ENCODE data around the gene C16orf96.
"Not testable (repeated sequence)": the region's sequence is repeated elsewhere in the genome, so short reads cannot be mapped to it uniquely, and the experiment has no call there.

C16orf96 gene

GRCh38 chr16:4566144-4566543 lies 10.0 kb downstream of the C16orf96 start:
- no peak for DNase-seq (ENCODE audit: low spot score)

DNA sequence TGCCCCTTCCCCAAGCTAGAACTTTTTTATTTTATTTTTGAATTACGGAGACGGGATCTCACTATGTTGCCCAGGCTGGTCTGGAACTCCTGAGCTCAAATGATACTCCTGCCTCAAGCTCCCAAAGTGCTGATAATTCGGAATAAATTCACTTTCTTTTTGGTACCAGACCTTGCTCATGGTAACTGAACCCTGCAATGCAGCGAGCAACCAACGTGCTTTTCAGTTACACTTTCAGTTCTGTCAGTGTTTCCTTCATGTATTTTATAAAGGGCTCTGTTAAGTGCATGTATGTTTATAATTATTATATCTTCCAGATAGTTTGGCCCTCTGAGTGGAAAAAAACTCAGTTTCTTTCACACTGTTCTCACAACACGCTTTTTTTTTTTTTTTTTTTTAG lies 13.9 kb downstream of the C16orf96 start:
- DNase-seq (ENCODE audit: low spot score), result peak; percentile 0

DNA sequence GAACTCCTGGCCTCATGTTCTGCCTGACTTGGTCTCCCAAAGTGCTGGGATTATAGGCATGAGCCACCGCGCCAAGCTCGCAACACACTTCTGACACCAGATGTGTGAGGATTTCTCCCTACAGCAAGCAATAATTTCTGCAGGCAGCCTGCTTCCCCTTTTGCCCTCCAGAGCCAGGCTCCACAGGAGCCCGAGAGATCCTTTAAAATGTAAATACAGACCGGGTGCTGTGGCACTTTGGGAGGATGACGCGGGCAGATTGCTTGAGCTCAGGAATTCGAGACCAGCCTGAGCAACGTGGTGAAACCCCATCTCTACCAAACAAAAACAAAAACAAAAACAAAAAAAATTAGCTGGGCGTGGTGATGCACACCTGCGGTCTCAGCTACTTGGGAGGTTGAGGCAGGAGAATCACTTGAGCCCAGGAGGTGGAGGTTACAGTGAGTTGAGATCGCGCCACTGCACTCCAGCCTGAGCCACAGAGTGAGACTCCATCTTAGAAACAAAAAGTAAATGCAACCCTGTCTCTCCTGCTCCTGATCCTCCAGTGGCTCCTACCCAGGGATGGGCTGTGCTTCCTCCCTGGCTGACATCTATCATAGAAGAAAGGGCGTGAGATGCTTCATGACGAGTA lies 14.7 kb downstream of the C16orf96 start:
- DNase-seq (ENCODE audit: low spot score), result no peak

GRCh38 chr16:4572715-4573114 lies 16.6 kb downstream of the C16orf96 start:
- DNase-seq (ENCODE audit: low spot score), result no peak

- DNase-seq (ENCODE audit: low spot score), result not testable (repeated sequence)
Observed at GRCh38 chr16:4573926-4574325, 17.8 kb downstream of the C16orf96 start.

GRCh38 chr16:4574919-4575705 lies 19.0 kb downstream of the C16orf96 start:
- DNase-seq (ENCODE audit: low spot score), result no peak

DNA sequence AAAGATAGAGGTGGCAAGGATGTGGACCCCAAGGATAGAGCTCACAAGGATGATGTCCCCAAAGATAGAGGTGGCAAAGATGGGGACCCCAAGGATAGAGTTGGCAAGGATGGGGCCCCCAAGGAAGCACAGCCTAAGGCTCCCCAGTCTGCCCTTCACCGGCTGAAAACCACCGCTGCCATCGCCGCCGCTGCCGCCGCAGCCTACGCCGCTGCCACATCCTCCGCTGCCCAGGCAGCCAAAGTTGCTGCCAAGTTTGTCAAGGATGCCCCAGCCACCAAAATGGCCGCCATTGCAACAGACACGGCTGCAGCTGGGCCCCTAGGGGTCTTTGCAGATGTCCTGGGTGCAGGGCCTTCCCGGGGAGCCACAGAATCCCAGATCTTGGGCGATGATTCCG lies 19.9 kb downstream of the C16orf96 start:
- DNase-seq (ENCODE audit: low spot score), result no peak

DNA sequence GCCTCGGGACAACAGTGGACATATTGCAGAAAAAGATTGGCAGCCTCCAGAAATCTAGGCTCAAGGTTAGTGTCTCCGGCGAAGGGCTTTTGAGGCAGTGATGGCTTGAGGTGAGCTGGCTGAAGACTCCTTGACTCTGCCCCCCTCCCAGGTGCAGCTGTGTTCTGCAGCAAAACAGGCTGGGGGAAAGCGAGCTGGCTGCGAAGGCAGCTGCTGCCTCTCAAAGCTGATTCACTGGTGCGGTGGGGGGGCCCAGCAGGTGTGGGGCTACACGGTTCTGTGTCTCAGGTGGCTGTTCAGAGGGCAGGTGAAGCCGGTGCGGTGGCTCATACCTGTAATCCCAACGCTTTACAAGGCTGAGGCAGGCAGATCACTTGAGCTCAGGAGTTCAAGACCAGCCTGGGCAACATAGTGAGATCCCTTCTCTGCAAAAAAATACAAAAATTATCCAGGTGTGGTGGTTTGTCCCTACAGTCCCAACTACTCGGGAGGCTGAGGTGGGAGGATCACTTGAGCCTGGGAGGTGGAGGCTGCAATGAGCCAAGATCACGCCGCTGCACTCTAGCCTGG lies 22.9 kb downstream of the C16orf96 start:
- DNase-seq (ENCODE audit: low spot score), result no peak

DNA sequence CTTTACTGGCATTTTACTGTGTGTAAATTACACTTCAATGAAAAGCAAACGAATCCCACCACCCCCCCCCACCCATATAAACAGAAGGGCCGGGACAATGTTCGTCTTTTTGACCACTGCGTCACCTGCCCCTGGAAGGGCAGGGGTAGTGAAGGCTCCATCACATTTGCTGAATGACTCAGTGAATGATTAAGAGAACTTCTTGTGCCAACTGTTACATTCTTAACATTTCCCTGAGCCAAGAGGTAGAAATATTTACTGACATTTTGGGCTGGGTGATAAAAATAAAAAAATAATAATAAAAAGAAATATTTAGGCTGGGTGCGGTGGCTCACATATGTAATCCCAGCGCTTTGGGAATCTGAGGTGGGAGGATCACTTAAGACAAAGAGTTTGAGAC lies 24.1 kb downstream of the C16orf96 start:
- no peak for DNase-seq (ENCODE audit: low spot score)

- no peak for DNase-seq (ENCODE audit: low spot score)
Observed at GRCh38 chr16:4583906-4584305, 27.8 kb downstream of the C16orf96 start.

DNA sequence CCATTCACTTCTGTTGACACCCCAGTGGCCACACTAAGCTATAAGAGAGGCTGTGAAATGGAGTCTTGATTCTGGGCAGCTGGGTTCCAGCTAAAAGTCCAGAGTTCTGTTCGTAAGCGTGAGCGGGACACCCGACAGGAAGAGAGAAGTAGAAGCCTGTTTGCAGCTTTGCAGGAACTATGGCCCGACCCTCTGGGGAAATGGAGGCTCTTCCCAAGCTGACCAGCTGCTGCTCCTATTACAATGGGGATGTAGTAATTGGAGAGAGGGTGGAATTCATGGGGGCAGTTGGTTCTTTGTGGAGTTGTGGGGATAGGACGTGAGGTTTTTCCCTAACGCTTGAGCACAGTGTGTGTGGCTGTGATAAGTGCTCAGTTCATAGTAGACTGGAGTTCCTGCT lies 30.2 kb downstream of the C16orf96 start:
- DNase-seq (ENCODE audit: low spot score), result no peak

- DNase-seq (ENCODE audit: low spot score), result no peak
Observed at GRCh38 chr16:4588386-4588785, 32.2 kb downstream of the C16orf96 start.

DNA sequence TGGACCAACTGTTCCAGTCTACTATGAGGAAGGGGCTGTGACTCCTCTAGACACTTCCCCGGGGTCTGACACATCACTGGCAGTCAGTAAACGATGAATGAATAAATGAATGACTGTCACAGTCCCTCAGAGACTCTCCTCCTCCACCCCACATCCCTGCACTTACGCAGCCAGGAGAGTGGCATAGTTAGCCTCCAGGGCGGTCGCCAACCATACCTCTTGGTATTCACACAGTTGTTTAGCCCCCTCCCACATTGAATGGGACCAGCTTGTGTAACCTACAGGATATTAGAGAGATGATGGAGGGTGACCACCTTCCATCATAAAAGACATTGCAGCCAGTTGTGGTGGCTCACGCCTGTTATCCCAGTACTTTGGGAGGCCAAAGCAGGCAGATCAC lies 32.8 kb downstream of the C16orf96 start:
- no peak for DNase-seq (ENCODE audit: low spot score)

DNA sequence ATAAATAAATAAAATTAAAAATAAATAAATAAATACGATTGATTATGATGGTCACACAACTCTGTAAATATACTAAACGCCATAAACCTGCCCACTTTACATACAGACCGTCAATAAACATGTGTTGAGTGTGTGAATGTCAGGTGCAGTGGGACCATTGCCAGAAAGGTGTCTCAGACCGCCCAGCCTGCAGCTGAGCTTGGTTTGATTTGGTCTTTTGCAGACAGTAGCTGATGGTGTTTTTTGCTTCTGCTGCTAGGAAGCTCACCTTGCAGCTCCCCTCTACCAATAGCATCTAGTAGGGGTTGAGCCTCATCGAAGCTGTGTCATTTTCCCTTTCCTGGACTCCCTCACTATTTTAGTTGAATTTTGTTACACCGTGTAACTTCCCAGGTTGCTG lies 35.1 kb downstream of the C16orf96 start:
- no peak for DNase-seq (ENCODE audit: low spot score)

GRCh38 chr16:4591706-4592470 lies 35.7 kb downstream of the C16orf96 start:
- DNase-seq (ENCODE audit: low spot score), result no peak

DNA sequence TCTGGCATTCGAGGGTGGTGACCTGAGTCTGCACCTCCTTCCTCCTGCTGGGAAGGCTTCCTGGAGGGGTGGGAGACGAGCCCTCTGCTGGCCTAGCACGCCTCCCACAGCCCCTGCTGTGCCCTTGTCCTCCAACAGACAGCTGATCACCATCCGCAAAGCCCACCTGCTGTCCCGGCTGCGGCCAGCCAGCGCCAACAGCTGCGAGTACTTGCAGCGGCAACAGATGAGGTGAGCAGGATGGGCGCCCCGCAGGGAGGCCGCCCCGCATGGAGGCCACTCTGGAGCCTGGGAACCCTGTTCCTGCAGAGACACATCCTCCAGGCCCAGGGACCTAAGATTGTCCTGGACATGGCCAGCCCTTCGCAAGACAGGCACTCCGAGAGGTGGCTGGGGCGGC lies 36.9 kb downstream of the C16orf96 start:
- no peak for DNase-seq (ENCODE audit: low spot score)

- no peak for DNase-seq (ENCODE audit: low spot score)
Observed at GRCh38 chr16:4594433-4595410, 38.6 kb downstream of the C16orf96 start.

DNA sequence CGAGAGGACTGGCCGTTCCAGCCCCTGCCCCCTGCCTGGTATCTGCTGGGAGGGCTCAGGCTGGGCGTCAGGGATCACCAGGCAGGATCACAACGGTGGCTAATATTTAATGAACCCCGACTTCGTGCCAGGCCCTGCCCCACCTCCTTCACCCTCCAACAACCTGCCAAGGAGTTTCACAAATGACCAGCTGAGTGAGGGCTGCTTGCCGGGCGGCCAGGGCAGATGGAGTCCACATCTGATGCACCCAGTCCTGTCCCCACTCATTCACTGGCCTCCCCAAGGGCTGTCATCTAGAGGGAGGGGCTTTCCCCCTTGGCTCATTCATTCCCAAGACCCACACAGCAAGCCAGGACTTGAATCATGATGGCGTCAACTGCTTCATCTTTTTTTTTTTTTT lies 41.0 kb downstream of the C16orf96 start:
- no peak for DNase-seq (ENCODE audit: low spot score)

DNA sequence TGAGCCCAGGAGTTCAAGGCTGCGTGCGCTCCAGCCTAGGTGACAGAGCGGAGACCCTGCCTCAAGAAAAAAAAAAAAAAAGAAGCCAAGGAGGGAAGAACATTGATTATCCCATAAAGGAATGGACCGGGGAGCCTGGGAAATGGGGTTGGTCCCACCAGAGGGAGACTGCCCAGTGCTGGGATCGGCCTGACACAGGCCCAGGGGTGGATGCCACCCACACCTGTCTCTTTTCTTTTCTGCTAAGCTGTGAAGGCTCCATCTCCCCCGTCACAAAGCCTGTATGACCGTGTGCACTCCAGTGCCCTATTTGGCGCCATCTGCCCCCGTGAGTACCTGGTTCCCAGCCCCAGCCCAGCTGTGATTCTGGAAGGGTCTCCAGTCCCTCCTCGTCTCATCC lies 42.9 kb downstream of the C16orf96 start:
- DNase-seq (ENCODE audit: low spot score), result no peak

- DNase-seq (ENCODE audit: low spot score), result no peak
Observed at GRCh38 chr16:4599545-4599944, 43.4 kb downstream of the C16orf96 start.

DNA sequence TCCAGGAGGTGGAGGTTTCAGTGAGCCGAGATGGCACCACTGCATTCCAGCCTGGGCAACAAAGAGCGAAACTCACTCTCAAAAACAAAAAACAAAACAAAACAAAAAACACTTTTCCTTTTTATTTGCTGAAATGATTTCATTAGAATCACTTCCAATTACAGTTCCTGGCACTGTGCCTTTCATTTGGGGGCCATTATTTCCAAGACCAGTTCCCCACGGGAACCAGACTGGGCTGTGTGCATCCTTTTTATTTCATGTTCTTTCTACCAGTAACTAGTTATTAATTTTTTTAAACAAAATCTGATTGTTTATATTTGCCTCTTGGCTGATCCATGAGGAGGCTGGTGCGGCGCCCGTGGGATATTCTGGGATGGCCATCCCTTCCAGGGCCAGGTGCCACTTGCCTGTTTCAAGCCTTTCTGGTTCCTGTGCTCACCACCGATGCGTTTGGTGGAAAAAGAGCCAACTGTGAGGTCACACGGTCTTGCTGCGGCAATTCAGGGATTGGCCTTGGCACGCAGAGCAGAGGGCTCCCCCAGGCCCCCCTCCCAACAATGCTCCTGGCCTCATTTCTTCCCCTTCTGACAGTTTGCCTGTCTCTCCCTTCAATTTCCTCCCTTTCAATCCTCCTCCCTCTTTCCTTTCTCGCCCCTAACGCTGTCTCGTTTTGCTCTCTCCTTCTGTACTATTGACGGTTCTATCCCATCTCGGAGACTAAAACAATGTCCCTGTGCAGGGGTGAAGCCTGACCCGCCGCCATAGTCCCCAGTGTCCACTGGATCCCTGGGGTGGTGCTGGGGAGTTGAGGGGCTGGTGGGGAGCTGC lies 45.1 kb downstream of the C16orf96 start:
- DNase-seq (ENCODE audit: low spot score), result peak; percentile 29
